ENCODE results near the gene CTTN. TPM values are rescaled to one million over a fixed set of nuclear protein-coding genes. Genes with fewer than 3 reads are reported as not detected.

The CTTN gene
- total RNA-seq, 1 experiment from 2014 or later, result 503 TPM

- no TSS peak for BruUV-seq (replicated peaks)
- in situ Hi-C loops (cut with HindIII; ENCODE audit: low pct_unique_long_range_greater_than_20kb, low sequenced_read_pairs), result no loop called here
- ATAC-seq (peak; percentile 13; the same call in 1 of the 2 replicates), DNase-seq (ENCODE audit: low read depth, low spot score) (no peak)
- intact Hi-C loops (cut with micrococcal nuclease; ENCODE audit: unreplicated experiment), result no loop called here
- no peak overlapping the region for H3K27ac ChIP-seq (ENCODE audit: low read length)
- ChIA-PET CTCF (no interaction called here), POLR2A (no interaction called here)
- no peaks in the 10 kb centered on the region for H3K4me1 ChIP-seq (ENCODE audit: control insufficient read depth, insufficient read depth, low read length)
- no peaks in the 10 kb centered on the region for H3K36me3 ChIP-seq (ENCODE audit: control insufficient read depth, insufficient read depth, low read length)
- H3K27me3 ChIP-seq (ENCODE audit: control insufficient read depth, insufficient read depth, low read length), result no peaks in the 10 kb centered on the region
- H3K9me3 ChIP-seq (ENCODE audit: control insufficient read depth, insufficient read depth, low read depth, low read length), result no peaks in the 10 kb centered on the region
- no peak overlapping the region for H3K4me3 ChIP-seq (ENCODE audit: low read depth in 2 of 2, low read length in 2 of 2)
- TF ChIP-seq, protein P1, sequence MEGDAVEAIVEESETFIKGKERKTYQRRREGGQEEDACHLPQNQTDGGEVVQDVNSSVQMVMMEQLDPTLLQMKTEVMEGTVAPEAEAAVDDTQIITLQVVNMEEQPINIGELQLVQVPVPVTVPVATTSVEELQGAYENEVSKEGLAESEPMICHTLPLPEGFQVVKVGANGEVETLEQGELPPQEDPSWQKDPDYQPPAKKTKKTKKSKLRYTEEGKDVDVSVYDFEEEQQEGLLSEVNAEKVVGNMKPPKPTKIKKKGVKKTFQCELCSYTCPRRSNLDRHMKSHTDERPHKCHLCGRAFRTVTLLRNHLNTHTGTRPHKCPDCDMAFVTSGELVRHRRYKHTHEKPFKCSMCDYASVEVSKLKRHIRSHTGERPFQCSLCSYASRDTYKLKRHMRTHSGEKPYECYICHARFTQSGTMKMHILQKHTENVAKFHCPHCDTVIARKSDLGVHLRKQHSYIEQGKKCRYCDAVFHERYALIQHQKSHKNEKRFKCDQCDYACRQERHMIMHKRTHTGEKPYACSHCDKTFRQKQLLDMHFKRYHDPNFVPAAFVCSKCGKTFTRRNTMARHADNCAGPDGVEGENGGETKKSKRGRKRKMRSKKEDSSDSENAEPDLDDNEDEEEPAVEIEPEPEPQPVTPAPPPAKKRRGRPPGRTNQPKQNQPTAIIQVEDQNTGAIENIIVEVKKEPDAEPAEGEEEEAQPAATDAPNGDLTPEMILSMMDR (IDR thresholded peaks at IDR 0.05), result no peak
- TF ChIP-seq REST (IDR thresholded peaks at IDR 0.05; ENCODE audit: insufficient read depth in 1 of 2, low read depth in 2 of 2, low read length in 1 of 2), result no peak
- TF ChIP-seq SIN3A (IDR thresholded peaks at IDR 0.05; ENCODE audit: borderline replicate concordance, insufficient read depth, low read depth, low read length), result no peak
- no peak for TF ChIP-seq POLR2AphosphoS5 (IDR thresholded peaks at IDR 0.05; ENCODE audit: low read depth, low read length)
- TF ChIP-seq TCF7L2 (IDR thresholded peaks at IDR 0.05; ENCODE audit: low read depth, low read length), result no peak
These were observed 58.7 kb downstream of the CTTN start for GRCh38 chr11:70456921-70457532.

- no peak overlapping the region for H3K4me3 ChIP-seq (ENCODE audit: low read depth in 2 of 2, low read length in 2 of 2)
- BruUV-seq (replicated peaks), result no TSS peak
- no peak for DNase-seq (ENCODE audit: low read depth, low spot score)
- H3K4me1 ChIP-seq (ENCODE audit: control insufficient read depth, insufficient read depth, low read length), result no peaks in the 10 kb centered on the region
- no peaks in the 10 kb centered on the region for H3K9me3 ChIP-seq (ENCODE audit: control insufficient read depth, insufficient read depth, low read depth, low read length)
- TF ChIP-seq, protein P1 (IDR thresholded peaks at IDR 0.05), result no peak
- no peak for TF ChIP-seq TCF7L2 (IDR thresholded peaks at IDR 0.05; ENCODE audit: low read depth, low read length)
- TF ChIP-seq SIN3A (IDR thresholded peaks at IDR 0.05; ENCODE audit: borderline replicate concordance, insufficient read depth, low read depth, low read length), result no peak
- TF ChIP-seq REST (IDR thresholded peaks at IDR 0.05; ENCODE audit: insufficient read depth in 1 of 2, low read depth in 2 of 2, low read length in 1 of 2), result no peak
- TF ChIP-seq POLR2AphosphoS5 (IDR thresholded peaks at IDR 0.05; ENCODE audit: low read depth, low read length), result no peak
- no peaks in the 10 kb centered on the region for H3K27me3 ChIP-seq (ENCODE audit: control insufficient read depth, insufficient read depth, low read length)
- no peaks in the 10 kb centered on the region for H3K36me3 ChIP-seq (ENCODE audit: control insufficient read depth, insufficient read depth, low read length)
- no peak for ATAC-seq
- POLR2A ChIA-PET, result no interaction called here
- intact Hi-C loops (cut with micrococcal nuclease; ENCODE audit: unreplicated experiment), result no loop called here
- in situ Hi-C loops (cut with HindIII; ENCODE audit: low pct_unique_long_range_greater_than_20kb, low sequenced_read_pairs), result no loop called here
- H3K27ac ChIP-seq (ENCODE audit: low read length), result no peak overlapping the region
- CTCF ChIA-PET, result interaction anchor here (0.5 kb wide), 1 partner anchor 16 kb away, joined by 3 read pairs; no protein-coding TSS in a partner anchor
These were observed 60.4 kb downstream of the CTTN start for GRCh38 chr11:70458736-70459135.

Data from Panc1 (cell line).